Activated CD4-positive, alpha-beta T cell treated with anti-CD3 and anti-CD28 coated beads, Interleukin-2, Interleukin-4, amounts not matched to agents 100 ng/mL and 50 ng/mL, durations not matched to agents 16 hours and 8 hours (primary cell): ENCODE results near the gene MCM6.

ENCODE experiments used
- DNase-seq: peaks from one replicate; pipeline ENCODE4 v3.0.0-alpha.2; 2020; ENCODE audit warnings: low spot score

The MCM6 gene

DNA sequence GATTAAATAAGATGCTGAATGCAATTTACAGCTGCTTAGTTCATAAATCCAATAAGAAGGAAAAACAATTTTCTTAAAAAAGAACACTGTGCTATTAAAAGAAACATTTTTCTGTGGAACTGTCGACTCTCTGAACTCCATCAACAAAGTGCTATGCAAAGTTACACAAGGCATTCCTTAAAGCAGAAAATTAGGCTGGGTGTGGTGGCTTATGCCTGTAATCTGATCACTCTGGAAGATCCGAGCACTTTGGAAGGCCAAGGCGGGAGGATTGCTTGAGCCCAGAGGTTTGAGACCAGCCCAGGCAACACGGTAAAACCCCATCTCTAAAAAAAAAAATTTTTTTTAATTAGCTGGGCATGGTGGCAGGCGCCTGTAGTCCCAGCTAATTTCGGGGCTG lies 13.0 kb downstream of the MCM6 start:
- DNase-seq, result no peak

DNA sequence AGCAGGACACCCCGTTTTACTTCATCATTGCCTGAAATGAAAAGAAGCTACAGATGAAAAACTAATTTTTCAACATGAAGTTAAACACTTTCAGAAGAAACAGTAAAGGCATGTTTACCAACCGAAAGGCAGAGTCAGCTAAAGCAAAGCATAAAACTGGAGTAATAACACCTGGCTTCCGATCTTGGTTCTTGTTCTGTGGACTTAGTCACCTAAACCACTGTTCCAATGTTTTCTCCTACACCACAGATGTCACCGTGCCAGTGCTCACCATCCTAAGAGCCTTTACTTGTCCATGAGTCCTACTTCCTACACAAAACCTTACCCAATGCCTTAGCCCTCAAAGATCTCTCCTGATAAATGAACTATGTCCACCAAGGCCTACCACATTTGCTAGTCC lies 13.5 kb downstream of the MCM6 start:
- no peak for DNase-seq

DNA sequence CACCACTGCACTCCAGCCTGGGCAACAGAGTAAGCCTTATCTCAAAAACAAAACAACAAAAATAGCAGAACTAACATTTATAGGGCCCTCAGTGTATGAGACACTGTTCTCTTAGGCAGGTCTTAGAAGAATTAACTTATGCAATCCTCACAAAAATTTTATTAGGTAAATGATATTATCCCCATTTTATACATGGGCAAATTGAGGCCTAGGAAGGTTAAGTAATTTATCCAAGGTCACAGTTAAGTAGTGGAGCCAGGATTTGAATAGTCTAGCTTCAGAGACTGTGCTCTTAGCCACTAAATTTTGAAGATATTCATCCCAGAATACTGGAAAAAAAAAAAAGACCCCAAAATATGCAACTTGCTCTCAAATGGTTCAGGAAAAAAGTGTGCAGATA lies 22.8 kb downstream of the MCM6 start:
- DNase-seq, result no peak

DNA sequence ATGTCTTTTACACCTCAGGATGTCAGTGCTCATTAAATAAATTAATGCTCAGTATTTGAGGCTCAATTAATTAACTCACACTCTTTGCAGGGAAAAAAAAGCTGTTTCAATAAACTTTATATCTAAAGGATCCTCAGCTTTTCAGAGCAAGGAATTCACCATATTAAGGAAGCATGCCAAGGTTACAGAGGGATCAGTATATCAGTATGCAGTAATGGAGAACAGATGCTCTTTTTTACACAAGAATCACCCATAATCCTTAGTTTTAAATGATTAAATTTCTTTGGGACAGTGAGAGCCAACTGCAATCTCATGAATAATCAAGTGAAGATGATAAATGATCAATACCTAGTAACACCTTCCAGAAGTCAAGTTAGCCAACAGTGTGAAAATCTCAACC lies 24.4 kb downstream of the MCM6 start:
- no peak for DNase-seq

DNA sequence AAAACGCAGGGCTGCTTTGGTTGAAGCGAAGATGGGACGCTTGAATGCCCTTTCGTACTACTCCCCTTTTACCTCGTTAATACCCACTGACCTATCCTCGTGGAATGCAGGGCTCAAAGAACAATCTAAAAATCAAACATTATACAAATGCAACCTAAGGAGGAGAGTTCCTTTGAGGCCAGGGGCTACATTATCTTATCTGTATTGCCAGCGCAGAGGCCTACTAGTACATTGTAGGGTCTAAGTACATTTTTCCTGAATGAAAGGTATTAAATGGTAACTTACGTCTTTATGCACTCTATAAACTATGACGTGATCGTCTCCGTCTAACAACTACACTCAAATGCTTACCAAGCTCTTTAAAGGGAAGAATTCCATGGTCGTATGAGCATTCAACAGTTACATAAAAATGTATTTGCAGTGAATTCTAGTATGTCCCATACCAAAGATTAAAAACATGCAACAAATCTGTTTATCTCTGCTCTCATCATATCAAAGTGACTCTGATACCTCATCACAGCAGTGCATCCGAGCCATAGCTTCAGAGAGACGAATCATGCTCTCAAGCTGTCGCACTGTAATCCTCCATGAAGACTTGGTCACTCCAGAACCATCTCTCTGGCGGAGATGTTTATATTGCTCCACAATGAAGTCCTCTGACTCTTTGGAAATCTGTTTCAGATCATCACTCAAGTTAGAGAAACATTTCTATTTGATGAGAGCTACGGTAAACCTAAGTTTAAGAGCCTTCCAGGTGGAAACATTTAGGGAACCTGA lies 25.2 kb downstream of the MCM6 start:
- DNase-seq, result no peak

DNA sequence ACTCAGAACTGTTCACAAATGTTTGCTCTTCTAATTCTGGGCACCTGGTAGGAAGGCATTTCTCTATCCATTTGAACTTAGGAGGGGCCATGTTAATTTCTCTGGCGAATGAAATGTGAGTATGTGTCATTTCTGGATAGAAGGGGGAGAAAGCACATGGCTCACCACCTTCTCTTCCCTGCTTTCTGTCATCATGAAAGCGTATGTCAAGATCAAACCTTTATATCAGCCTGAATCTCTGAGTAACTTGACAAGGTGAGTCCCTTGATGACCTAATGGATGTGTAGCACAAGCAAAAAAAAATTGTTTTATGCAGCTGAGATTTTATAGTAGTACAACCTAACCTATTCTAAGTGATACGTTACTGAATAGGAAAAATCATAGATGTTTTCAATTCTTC lies 27.2 kb downstream of the MCM6 start:
- no peak for DNase-seq

DNA sequence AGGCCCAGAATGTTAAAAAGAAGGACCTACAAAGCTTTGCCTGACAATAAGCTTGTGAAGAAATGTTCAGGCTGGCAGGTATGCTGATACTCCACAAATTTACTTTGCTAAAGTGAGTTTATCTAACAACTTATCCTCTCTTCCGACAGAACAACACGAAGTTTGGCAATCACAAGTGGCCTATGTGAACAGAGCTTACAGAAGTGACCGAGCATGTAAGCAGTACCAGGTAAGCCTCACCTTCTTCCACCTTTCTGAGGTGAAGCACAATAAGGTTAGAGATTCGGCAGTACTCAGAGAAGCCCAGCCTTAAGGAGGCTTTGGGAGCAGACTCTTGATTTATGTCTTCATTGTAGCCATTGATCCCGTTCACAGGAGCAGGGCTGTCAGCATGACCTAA lies 30.2 kb downstream of the MCM6 start:
- no peak for DNase-seq

DNA sequence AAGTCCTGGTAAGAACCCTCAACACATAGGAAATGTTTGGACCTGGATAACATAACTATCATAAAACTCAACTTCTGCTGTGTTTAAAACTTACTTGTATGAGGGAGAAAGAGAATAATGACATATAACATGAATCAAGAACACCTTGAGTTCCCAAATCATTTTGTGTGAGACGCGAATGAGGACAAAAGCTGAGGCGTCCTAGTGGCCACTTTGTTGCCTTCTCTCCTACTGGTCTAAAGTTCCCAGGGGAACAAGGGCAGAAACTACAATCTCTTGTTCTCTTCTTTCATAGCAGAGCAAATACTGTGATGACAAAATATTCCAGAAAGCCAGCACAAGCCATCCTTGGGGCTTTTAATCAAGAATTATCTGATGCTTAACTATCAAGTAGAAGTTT lies 31.0 kb downstream of the MCM6 start:
- no peak for DNase-seq

DNA sequence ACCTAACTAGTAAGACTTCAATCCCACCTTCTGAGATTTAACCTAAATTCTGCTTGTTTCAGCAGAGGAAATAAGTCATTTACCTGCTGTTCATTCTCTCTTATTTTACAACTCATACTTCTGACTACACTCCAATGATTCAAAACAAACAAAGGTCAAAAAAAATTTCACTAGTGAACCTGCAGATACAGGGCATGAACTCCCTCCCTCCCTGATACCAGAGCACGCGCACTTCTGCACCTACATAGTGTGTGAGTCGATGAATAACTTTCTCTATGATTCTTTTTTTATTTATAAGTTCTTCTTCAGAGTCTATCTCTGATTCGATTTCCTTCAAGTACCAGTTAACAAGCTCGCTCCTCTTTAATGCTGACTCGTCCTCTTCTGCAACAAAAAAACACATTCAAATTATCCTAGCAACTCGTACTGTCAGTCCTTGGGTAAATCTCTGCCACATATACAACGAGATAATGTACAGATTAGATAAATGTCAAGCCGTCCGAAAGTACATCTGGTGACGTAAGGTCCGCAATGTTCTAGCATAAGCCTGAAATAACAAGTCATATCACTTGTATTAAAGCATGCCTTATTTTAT lies 31.8 kb downstream of the MCM6 start:
- no peak for DNase-seq

DNA sequence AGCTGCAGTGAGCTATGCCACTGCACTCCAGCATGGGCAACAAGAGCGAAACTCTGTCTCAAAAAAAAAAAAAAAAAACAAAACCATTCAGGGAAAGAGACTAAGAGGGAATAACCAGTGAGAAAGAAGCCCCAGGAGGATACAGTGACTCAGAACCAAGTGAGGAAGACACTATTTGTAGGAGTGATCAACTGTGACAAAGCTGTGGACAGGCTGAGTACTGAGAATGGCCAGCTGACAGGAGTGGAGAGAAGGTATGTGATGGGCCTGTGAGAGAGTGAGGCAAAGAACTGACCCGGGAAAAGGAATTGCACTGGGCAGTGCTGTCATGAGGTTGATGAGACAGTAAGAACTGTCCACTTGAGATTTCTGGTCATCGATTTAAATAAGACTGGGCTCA lies 32.6 kb downstream of the MCM6 start:
- no peak for DNase-seq

DNA sequence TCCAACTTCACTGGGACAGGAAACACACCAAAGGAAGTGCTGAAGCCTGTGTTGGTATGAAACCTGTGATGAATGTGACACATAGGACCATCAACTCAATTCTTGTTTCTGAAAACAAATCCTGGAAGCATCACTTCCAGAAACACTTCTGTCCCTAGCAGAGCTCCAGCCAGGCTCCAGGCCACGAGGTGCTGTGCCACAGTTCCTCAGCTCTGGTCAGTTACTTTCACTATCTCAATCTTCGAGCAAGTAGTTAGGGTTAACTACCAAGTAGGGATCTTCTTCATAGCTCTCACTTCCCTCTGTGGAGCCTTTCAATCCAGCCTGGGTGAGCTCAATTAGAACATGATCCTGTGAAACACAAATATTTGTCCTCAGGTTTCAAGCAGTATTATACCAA lies 35.6 kb downstream of the MCM6 start:
- DNase-seq, result no peak

DNA sequence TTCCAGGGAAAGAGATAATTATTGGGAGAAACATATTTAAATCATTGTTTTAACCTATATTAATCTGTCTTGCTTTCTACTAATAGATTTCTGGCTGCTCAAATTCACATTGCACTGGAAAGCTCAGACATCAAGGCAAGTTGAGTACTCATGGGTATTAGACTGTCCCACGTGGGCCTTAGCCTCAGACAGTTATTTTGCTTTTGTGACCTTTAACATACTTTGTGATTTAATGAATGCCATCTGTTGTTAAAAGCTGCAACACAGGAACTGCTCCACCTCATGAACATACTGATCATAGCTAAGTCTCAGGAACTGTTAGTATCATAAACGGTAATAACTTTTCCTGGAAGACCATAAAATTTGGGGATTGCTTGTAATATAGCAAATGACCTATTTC lies 36.5 kb downstream of the MCM6 start:
- DNase-seq, result no peak

DNA sequence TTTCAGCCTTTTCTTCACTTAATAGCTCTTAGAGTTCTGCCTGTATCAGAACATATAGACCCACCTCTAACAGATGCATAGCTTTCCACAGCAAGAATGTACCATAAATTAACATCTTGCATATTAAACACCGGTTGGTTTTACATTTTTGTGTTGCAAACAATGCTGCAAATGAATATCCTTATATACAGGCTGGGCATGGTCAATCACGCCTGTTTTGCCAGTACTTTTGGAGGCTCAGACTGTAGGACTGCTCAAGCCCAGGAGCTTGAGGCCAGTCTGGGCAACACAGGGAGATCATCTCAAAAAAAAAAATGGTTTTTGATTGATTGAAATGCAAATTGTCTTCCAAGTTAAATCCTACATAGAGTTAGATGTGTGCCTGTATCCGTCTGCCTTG lies 37.7 kb downstream of the MCM6 start:
- no peak for DNase-seq

DNA sequence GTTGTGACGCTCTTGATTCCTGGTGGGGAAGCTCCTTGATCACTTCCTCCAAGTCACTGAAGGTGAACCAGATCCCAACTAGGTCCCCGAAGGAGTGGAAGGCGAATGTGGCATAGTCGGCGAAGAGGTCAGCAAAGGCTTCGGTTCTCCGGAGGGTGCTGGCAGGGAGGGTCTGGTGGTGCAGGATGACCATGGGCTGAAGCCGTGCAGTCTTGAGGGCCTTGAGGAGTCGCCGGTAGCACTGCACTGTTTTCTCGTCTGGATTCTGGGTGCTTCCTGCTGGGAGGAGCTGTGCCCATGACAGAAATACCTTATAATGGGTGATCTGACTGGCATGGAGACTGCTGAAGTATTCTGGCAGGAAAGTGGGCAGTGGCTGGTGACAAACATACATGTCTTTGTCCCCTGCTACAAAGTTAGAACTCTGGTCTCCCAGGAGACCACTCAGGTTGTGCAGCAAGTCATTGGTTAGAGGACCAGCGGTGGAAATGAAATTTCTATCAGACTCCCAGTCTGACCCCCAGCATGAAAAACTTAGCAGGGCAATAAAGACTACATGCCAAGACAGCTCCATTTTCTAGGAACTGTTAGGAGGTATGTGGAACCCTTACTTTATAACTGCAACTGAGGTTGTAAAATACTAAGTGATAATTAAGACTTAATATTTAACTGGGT lies 39.5 kb downstream of the MCM6 start, which contains the start of gene LCT:
Gene LCT (minus strand): TSS at position 589 of the 675 bp plus-strand sequence. CDS start 15 bp downstream, at position 574.
- no peak for DNase-seq

DNA sequence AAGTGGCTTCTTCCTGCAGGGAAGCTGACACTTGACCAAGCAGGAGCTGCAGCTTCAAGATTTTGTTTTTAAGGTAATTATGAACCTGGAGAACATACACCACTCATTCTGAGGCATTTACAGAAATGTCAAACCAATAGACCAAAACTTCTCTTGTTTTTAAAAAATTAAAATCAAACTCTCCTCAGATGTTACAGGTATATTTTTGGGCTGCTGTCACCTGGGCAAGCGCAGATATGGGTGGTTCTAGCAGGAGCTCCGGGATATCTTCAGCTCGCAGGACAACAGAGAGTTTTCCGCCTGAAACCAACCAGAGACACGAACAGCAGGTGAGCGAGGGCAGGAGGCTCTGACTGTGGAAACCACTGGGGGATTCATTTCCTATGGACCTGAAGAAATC lies 43.4 kb downstream of the MCM6 start:
- DNase-seq, result no peak

DNA sequence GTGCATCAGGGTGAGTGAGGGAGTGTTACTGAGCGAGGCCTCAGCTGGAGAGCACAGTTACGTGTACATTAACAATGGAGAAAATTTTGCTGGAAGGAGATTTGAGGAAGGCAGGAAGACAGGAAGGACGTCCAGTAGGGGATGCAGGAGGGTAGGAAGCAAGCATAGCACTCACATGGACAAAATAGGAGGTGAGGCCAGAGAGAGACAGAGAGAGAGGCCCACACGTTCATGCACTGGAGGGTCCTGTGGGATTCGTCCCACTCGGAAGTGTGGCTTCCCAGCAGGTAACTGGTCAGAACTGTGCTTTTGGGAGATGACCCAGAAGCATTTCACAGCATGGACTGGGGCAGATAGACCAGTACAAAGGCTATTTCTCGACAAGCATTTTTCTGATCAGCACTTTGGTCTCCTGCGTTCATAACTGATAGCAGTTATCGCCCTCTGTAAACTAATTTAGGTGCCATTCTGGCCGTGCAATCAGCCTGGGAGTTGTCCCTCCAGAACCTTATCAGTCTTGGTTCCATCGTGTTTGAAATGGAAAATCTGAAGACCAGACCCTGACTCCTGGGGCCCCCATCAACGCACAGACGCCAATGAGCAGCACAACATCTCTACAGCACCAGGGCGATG lies 44.9 kb downstream of the MCM6 start:
- DNase-seq, result no peak

DNA sequence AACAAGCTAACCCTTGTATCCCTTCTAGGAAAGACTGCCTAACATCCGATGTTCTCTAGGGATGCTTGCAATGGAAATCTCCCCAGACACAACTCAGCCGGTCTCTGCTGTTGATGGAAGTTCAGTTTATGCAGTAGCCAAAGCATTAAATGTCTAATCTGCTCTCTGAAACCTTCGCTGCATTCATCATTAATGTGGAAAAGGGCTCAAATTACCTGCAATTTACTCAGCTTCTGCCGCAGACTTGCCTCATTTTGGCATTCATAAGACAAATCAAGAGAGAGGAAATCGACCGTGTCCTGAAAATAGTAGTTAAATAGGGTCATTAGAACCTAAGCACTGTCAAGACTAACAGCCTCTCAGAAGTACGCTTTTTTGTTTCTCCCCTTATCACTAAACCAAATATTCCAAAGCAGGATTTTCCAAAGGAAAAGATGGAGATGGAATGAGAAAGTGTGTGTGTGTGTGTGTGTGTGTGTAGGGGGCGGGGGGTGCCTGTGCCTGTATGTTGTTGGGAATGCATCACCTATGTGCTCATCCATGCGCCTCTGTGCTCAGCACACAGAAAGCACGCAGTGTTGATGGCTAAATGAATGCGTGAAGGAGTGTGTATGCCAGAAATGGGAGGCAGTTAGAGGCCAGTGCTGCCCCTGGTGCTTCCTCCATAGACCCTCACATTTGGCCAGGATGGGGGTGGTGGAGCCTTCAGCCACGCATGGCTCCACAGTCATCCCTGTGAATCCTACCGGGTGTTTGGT lies 46.7 kb downstream of the MCM6 start:
- no peak for DNase-seq

DNA sequence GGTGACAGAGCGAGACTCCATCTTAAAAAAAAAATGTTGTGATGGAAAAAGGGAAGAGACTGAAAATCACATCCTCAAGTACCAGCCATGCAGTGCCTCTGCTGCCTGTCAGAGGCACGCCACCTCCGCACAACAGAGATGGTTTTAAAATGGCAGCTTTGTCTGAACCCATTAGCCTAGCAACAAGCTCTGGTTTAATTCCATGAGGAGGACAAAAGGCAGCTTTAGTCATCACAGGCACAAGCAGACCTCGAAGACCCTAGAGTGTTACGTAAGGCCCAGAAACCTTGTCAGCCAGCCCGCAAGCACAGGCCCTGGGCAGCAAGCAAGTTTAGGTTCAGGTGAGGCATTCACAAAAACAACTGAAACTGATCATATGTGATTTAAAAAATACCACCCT lies 49.7 kb downstream of the MCM6 start:
- DNase-seq, result no peak

DNA sequence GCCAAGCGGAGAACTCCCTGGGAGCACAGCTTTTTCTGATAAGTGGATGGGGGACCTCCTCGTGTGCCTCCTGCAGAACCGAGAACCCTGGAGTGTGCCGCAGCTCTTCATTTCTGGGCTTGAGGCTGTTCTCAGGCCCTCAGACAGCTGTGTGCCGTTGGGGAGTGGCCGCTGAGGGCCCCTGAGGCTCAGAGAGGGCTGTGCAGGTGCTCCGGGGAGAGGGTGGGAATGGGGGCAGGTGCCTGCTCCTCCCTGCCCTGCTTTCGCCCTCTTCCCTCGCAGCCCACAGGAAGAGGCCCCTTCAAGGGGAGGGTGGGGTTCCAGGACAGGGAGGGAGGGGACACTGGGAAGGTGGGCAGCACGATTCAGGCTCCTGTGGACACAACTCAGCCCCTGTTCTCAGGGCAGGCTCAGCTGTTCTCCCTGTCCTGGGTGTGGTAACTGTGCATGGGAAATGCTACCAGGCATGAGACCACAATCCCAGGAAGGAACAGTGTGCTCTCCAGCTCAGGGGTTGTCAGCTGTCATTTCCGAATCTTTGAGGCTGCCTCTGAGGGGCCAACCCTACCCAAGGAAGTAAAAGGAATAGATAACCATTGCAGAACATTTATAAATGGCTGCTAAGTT lies 50.6 kb downstream of the MCM6 start:
- no peak for DNase-seq

DNA sequence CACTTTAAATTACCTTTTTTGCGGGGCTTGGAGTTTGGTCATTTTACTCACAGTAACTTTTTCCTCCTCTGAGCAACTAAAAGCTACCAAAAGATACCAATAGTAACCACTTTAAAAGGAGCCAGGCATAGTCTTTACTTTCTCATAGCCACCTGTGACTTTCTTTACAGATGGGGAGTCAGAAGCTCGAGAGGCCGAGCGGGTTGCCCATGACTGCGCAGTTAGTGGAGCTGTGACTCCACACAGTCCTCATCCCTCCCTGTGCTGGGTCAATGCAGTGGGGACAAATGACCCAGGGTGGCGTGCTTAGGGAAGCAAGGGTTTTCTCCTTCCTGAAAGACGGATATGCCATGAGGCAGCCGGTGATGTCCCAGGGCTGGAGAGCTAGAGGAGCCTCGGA lies 51.1 kb downstream of the MCM6 start:
- DNase-seq, result no peak

DNA sequence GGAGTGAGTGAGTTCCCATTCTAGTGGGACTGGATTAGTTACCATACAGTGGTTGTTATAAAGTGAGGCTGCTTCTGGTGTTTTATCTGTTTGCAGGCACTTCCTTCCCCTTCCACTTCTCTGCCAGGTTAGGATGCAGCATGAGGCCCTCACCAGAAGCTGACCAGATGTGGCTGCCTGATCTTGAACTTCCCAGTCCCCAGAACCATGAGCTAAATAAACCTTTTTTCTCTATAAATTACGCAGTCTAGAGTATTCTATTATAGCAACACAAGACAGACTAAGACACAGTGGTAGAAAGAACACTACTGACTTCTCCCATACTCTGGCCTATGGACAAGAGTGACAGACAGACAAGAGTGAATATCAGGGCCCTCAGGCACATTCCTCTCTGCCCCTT lies 53.4 kb downstream of the MCM6 start:
- no peak for DNase-seq

DNA sequence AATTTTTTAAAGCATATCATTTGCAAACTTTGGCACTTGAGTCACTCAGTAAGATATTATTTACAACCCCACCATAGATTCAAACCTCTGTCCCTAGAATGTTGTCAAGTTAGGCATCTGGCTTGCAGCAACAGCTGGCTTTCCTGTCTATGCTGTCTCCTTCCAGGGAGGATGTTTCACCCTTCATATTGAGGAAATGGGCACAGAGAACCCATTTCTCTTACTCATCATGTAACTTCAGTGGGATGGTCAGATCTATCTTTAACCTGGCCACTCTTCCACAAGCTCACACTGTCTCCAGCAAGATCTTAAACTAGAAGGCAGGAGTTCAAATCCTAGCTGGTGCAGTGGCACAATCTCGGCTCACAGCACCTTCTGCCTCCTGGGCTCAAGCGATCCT lies 55.1 kb downstream of the MCM6 start:
- DNase-seq, result no peak
